GM04503 (cell line): ENCODE measurements around the gene SLC39A11.
"Not testable (repeated sequence)": the region's sequence is repeated elsewhere in the genome, so short reads cannot be mapped to it uniquely, and the experiment has no call there.

Experiments used
- DNase-seq: peaks from one replicate; pipeline ENCODE4 v3.0.0-alpha.2; 2012; ENCODE audit warnings: low read depth

The SLC39A11 gene

DNA sequence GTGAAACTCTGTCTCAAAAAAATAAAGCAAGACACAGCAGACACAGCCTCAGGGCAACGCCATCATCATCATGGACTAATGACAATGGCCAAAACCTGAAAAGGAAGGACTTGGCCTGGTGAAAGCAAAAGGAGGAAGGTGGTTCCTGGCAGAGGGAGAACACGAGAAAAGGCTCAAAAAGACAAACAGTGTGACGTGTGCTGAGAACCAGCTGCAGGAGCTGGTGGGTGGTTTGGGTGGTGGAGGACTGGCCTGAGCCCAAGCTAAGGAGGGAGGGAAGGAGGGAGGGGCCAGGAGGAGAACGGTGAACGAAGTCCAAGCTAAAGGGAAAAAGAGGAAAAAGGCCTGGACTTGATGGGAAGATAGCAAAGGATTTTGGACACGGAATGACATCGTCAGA is 85.1 kb downstream of the SLC39A11 start:
- no peak for DNase-seq

- no peak for DNase-seq
These were observed 87.1 kb downstream of the SLC39A11 start for GRCh38 chr17:73005360-73005759.

GRCh38 chr17:73003487-73003886 is 89.0 kb downstream of the SLC39A11 start:
- DNase-seq, result no peak

- DNase-seq, result no peak
These were observed 91.7 kb downstream of the SLC39A11 start for GRCh38 chr17:73000832-73001231.

GRCh38 chr17:72999474-72999873 is 93.0 kb downstream of the SLC39A11 start:
- not testable (repeated sequence) for DNase-seq

DNA sequence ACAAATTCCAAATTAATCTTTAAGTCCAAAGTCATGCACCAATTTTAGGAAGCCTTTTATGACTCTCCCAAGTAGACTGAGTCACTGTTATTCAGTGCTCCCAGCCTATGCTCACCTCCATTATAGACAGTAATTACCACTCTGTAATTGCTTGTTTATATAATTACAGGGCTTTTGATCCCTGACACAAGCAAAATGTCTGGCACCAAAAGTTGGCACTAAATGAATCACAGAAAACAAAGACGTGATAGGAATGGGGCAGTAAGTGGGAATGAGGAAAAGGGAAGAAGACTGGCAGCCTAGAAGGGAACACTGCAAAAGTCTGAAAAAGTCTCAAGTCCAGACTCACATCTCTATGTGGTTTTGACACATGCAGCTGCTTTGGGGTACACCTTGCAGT is 94.1 kb downstream of the SLC39A11 start:
- DNase-seq, result no peak

GRCh38 chr17:72997559-72997958 is 94.9 kb downstream of the SLC39A11 start:
- DNase-seq, result no peak

DNA sequence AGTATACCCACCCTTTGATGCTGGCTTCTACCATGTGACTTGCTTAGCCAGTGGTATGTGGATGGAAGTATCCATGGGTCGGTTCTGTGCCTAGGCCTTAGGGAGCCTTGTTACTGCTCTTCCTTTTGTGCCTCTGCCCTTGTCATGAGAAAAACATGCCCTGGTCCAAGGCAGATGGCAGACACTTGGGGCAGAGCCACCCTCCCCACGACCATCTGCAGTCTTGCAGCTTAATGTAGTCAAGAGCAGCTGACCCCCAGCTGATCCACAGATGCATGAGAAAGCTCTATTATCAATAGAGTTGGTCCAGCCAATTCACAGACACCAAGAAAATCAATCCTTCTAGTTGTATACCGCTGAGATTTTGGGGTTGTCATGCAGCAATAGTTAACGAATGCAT is 95.7 kb downstream of the SLC39A11 start:
- DNase-seq, result no peak

GRCh38 chr17:72995008-72995656 is 97.4 kb downstream of the SLC39A11 start:
- DNase-seq, result no peak

DNA sequence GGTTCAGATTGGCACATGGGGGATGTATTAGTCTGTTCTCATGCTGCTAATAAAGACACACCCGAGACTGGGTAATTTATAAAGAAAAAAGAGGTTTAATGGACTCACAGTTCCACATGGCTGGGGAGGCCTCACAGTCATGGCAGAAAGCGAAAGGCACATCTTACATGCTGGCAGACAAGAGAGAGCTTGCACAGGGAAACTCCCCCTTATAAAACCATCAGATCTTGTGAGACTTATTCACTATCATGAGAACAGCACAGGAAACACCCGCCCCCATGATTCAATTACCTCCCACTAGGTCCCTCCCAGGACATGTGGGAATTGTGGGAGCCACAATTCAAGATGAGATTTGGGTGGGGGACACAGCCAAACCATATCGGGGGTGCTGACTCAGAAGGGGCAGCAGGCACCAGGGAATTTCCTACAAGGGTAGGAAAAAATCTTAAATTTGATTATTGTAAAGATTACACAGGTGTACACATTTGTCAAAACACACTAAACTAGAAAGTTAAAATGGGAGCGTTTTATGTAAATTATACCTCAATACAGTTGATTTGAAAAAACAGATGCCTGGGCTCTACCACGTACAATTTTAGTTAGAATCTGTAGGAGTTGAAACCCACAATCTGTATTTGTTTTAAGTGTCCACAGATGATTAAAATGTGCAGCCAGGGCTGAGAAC is 99.6 kb downstream of the SLC39A11 start:
- not testable (repeated sequence) for DNase-seq

- DNase-seq, result no peak
These were observed 100.8 kb downstream of the SLC39A11 start for GRCh38 chr17:72991651-72992050.

DNA sequence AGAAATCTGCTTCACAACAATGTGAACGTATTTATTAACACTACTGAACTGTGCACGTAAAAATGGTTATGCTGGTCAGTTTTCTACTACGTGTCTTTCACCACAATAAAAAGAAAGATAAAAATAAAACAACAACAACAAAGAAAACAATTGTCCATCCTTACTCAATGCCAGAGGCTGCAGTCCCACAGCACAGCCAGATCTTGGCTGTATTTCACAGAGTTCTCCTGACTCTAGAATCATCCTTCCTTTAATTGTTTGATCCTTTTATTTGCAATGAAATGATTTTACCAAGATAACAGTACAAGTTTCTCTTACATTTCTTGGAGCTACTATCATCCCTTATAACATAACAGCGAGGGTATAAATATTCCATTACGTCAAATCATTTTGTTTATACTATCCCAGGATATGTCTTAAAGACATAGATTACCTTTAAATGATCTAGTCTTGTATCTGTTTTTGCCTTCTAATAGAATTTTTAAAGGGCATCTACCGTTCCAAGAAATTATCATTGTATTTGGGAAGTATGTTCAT is 103.3 kb downstream of the SLC39A11 start:
- DNase-seq, result no peak

GRCh38 chr17:72988451-72988850 is 104.0 kb downstream of the SLC39A11 start:
- DNase-seq, result no peak

GRCh38 chr17:72987166-72987565 is 105.3 kb downstream of the SLC39A11 start:
- DNase-seq, result no peak

GRCh38 chr17:72985882-72986720 is 106.4 kb downstream of the SLC39A11 start:
- peak; percentile 21 for DNase-seq

DNA sequence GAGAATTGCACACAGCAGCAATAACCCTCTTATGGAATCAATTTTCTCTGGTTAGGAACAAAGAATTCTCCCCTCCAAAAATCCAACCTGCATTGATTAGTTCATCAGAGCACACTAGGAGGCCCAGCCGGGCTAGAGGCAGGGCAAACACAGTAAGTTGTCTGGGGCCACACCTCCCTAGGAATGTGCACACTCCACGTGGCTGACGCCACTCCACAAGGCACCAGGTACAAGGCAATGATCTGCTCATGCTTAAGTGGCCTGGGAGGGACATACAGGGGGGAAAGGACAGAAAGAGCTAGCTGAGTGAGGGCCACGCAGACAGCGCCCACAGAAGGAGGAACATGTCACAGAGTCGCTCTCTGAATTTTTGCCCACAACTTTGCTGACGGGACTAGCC is 107.6 kb downstream of the SLC39A11 start:
- DNase-seq, result no peak

DNA sequence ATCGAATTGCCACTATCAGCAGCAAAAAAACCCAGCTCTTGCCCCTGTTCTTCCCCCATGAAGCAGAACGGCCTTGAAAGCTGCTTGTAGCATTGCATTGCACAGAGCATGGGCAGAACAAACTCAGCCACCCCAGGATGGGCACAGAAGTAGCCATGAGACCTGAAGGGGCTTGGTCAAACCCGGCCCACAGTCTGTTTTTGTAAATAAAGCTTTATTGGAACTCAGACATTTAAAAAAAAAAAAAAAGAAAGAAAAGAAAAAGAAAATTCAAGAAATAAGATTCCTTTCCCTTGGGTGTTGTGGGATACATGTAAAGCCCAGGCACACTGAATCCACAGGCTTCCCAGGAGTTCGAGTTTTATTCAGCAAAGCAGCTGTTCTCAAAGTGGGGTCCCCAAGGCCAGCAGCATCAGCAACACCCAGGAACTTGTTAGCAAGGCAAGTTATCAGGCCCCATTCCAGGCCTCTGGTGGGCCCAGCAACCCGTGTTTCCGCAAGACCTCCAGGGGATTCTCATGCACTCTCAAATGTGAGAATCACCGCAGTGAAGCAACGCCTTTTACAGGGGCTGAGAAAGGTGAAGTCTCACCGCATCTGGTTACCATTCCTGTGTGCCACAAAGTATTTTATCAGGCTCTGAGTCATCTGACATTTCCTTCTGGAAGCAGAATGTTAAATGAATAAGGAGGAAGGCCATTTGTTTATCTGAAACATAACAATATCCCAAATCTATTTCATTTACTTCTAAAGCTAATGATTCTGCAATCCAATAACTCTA is 108.2 kb downstream of the SLC39A11 start:
- DNase-seq, result peak; percentile 23

GRCh38 chr17:72982680-72983079 is 109.8 kb downstream of the SLC39A11 start:
- no peak for DNase-seq

DNA sequence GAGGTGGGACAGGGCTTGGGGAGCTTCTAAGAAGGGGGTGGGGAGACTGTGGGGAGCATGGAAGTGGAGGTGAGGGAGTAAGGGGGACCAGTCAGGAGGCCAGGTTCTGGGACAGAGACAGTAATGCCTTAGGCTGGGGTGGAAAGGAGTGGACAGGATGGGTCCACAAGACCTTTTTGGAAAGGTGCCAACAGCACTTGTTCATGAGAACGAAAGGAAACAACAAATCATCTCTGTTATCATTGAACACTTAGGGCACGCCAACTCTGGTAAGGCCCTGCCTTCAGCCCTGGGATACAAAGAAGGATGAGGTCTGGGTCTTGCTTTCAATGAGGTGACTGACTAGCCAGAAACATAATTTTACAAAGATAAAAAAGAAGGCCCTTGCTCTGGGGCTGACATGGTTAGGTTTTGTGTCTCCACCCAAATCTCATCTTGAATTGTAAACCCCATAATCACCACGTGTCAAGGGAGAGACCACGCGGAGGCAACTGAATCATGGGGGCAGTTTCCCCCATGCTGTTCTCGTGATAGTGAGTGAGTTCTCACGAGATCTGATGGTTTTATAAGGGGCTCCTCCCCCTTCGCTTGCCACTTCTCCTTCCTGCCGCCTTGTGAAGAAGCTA is 113.8 kb downstream of the SLC39A11 start:
- DNase-seq, result no peak

DNA sequence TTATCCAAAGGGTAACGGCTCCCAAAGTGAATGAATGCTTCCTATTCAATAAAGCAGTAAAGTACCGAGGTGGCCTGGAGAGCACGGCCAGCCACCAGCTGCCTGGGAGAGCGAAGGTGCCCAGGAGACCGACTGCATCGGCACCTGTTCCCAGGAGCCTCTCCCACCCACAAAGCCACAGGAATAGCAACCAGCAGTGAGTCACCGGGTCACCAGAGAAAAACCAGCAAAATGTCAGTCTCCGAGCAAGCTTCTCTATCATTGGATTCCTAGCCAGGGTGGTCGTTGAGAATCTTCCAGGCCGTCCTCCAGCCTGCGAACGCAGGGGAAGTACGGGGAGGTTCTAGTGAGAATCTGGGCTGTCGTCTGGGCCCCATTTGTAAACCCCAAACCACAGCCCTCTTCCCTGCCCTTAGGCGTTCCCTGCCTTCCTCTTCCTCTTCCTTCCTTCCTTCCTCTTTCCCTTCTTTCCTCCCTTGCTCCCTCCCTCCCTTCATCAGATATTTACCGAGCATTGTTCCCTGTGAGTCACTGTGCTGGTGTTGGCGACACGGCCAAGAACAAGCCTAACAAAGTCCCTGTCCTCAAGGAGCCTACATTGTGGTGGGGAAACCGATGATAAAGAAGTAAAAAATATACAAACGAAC is 114.6 kb downstream of the SLC39A11 start:
- DNase-seq, result no peak
